Heart right ventricle (tissue), 16 donors: ENCODE data around the gene TJP3. TPM values are rescaled to one million over a fixed set of nuclear protein-coding genes. Genes with fewer than 3 reads are reported as not detected.

Source experiments
- ATAC-seq, 8 donors: fragments of 200-7000 bp; cut with Tn5 transposase; one replicate each; pipeline ENCODE4 v1.9.1; 2020; ENCODE audit warnings: mild to moderate bottlenecking in 8 of 8, moderate library complexity in 8 of 8, moderate number of reproducible peaks in 1 of 8
- DNase-seq, 2 donors: peaks; one replicate each; pipeline ENCODE4 v3.0.0-alpha.2; 2020
- H3K27ac ChIP-seq, 10 donors: fragments of 200-600 bp; sonication (generic) in 2 of 10; one replicate each; pipeline versions ENCODE4 v1.5.0 to v1.8.0; 2020 to 2022; ENCODE audit warnings: mild to moderate bottlenecking in 3 of 10
- H3K27me3 ChIP-seq, 7 donors: fragments of 200-600 bp; one replicate each; pipeline ENCODE4 v1.8.0; 2021 to 2022; ENCODE audit warnings: mild to moderate bottlenecking in 2 of 7
- H3K36me3 ChIP-seq, 9 donors: fragments of 200-600 bp; sonication (generic) in 1 of 9; one replicate each; pipeline versions ENCODE4 v1.5.0 to v1.8.0; 2020 to 2022; ENCODE audit warnings: mild to moderate bottlenecking in 2 of 9
- H3K4me1 ChIP-seq, 9 donors: fragments of 200-600 bp; sonication (generic) in 1 of 9; one replicate each; pipeline versions ENCODE4 v1.5.0 to v1.8.0; 2020 to 2022; ENCODE audit warnings: mild to moderate bottlenecking in 4 of 9
- H3K4me3 ChIP-seq, 10 donors: fragments of 200-600 bp; sonication (generic) in 2 of 10; one replicate each; pipeline versions ENCODE4 v1.5.0 to v1.8.0; 2020 to 2022; ENCODE audit warnings: mild to moderate bottlenecking in 7 of 10, moderate library complexity in 2 of 10
- H3K9me3 ChIP-seq, 11 donors: fragments of 200-600 bp in 10 of 11; sonication (generic) in 2 of 11; one replicate each; pipeline versions ENCODE4 v1.5.0 to v1.8.0; 2013 to 2022; ENCODE audit warnings: mild to moderate bottlenecking in 2 of 11, control low read depth in 1 of 11, moderate library complexity in 1 of 11
- CTCF ChIP-seq, 9 donors: fragments of 200-600 bp; sonication (generic) in 2 of 9; IDR thresholded peaks; one replicate each; pipeline versions ENCODE4 v1.5.0 to v1.8.0; 2021 to 2022; ENCODE audit warnings: antibody characterized with exemption in 9 of 9, mild to moderate bottlenecking in 5 of 9, moderate library complexity in 1 of 9
- WGBS, 2 donors: extraction: QIAGEN DNeasy Blood & Tissue Kit; methylation state at CpG; one replicate each; pipeline ENCODE4 v1.1.7; 2013; ENCODE audit warnings: inconsistent platforms in 1 of 2; 5-methylcytosine and 5-hydroxymethylcytosine counted together
- intact Hi-C, 10 donors: fragments of 100-400 bp; cut with DNase I; formaldehyde crosslinking; loops; one replicate each; pipeline versions ENCODE4 v1.11.1 to v1.14.2; 2022
- polyA plus RNA-seq, 2 donors: library from polyadenylated mRNA; stranded (reverse); fragments of 200-250 nt; gene quantifications; one replicate each; pipeline ENCODE4 v1.2.3, GENCODE V29; 2013
- total RNA-seq, 10 donors: library from RNA; stranded (reverse); fragmentation: NEBNext Ultra II Directional in 3 of 10; extraction: Animal tissue kit (Norgen Biotek cat#: 25700) in 3 of 10; gene quantifications; one replicate each; pipeline versions ENCODE4 v1.2.1 to v1.2.4, GENCODE V29; 2021 to 2023
- donor health status: Arrhythmogenic right ventricular cardiomyopathy.
- donor health status: ischemic (EF 13 %, LVEDD 7.1; RV severe dilation, severe dysfunction).
- donor health status: healthy with polysubstance abuse.
- donor health status: DM: no; HTN: yes; CAD: no.
- donor health status: DM: no; HTN: no; CAD: no.
- donor health status: ischemic (EF 25% LVEDD 6.9; RV normal size, moderate dysfunction).
- donor health status: ischemic (EF 25% LVEDD 5.7; RV mildly dilated, moderate dysfunction).
- donor health status: healthy.
- donor health status: DM: yes; HTN: yes; CAD: no.
- donor health status: Ischemic cardiomyopathy.
- donor health status: ischemic (EF 35%, LVEDD 5.7; RV mildly dilated, moderate dysfunction).
- donor health status: nonischemic (EF 11% LVEDD 7.7; RV severe dilation, severe dysfunction).
- donor health status: DM: yes; HTN: yes; CAD: no.
- donor health status: PGD.
- donor health status: ischemic (EF 29% LVEDD 5.4; RV normal size, mild dysfunction).
- donor health status: nonischemic (EF 23%, LVEDD 6.1; RV moderate dilation, normal function).

Gene TJP3
- total and polyA plus RNA-seq, 12 donors = 0.06 to 0.49 (median 0.25) TPM; not detected in 8

- Histone ChIP-seq H3K27me3 (no peaks in the 10 kb centered on the region), H3K9me3 (no peaks in the 10 kb centered on the region), H3K4me1 (no peaks in the 10 kb centered on the region), H3K27ac (no peak overlapping the region), H3K36me3 (peaks cover 0 to 14% (median 0%) of the 10 kb centered on the region in 9 donors), H3K4me3 (no peak overlapping the region)
- 83 to 88% methylated on average over 12 of the region's 12 CpGs for WGBS, 2 donors
- DNase-seq (no peak), ATAC-seq (no peak)
- intact Hi-C loops = no loop called here
- no peak for TF ChIP-seq CTCF (IDR thresholded peaks at IDR 0.05)
Measured at GRCh38 chr19:3773814-3774515, 65.8 kb downstream of the TJP3 start.

- WGBS, 2 donors = 64 to 69% methylated on average over 24 to 25 of the region's 25 CpGs
- H3K4me3 ChIP-seq = no peak overlapping the region
- intact Hi-C loops = no loop called here
- no peak overlapping the region for H3K27ac ChIP-seq
- TF ChIP-seq CTCF (IDR thresholded peaks at IDR 0.05) = no peak
- DNase-seq (no peak), ATAC-seq (no peak)
- H3K9me3 ChIP-seq = no peaks in the 10 kb centered on the region
- peaks cover 0 to 6% (median 0%) of the 10 kb centered on the region in 9 donors for H3K36me3 ChIP-seq
- no peaks in the 10 kb centered on the region for H3K4me1 ChIP-seq
- no peaks in the 10 kb centered on the region for H3K27me3 ChIP-seq
Measured at GRCh38 chr19:3774621-3775373, 66.6 kb downstream of the TJP3 start.

GRCh38 chr19:3775374-3775711 lies 67.2 kb downstream of the TJP3 start:
- intact Hi-C loops = no loop called here
- WGBS, 2 donors = 68 to 85% methylated on average over 2 of the region's 2 CpGs
- Histone ChIP-seq H3K36me3 (peaks cover 0 to under 1% (median 0%) of the 10 kb centered on the region in 9 donors), H3K4me3 (no peak overlapping the region), H3K9me3 (peaks cover 0 to under 1% (median 0%) of the 10 kb centered on the region in 11 donors), H3K27me3 (no peaks in the 10 kb centered on the region), H3K27ac (no peak overlapping the region), H3K4me1 (no peaks in the 10 kb centered on the region)
- no peak for DNase-seq
- no peak for ATAC-seq
- no peak for TF ChIP-seq CTCF (IDR thresholded peaks at IDR 0.05)

GRCh38 chr19:3775831-3776230 lies 67.6 kb downstream of the TJP3 start:
- intact Hi-C loops = no loop called here
- ATAC-seq = no peak
- Histone ChIP-seq H3K27me3 (no peaks in the 10 kb centered on the region), H3K4me3 (no peak overlapping the region), H3K27ac (no peak overlapping the region), H3K4me1 (no peaks in the 10 kb centered on the region), H3K9me3 (peaks cover 0 to 6% (median 2%) of the 10 kb centered on the region in 11 donors), H3K36me3 (no peaks in the 10 kb centered on the region)
- no peak for TF ChIP-seq CTCF (IDR thresholded peaks at IDR 0.05)
- no peak for DNase-seq
- 83 to 94% methylated on average over 5 of the region's 5 CpGs for WGBS, 2 donors
